Chondrocyte (in vitro differentiated cells): ENCODE measurements around the gene THBS1. TPM values are rescaled to one million over a fixed set of nuclear protein-coding genes. Genes with fewer than 3 reads are reported as not detected.

Source experiments
- DNase-seq: peaks from one replicate; pipeline ENCODE4 v3.0.0; 2021; ENCODE audit warnings: mixed read lengths, low spot score
- H3K27ac Mint-ChIP-seq: one replicate; pipeline ENCODE4 v1.8.0; 2021; ENCODE audit warnings: mild to moderate bottlenecking, moderate library complexity, mixed read lengths; ENCODE audit not compliant: unreplicated experiment
- H3K27me3 Mint-ChIP-seq: 2 replicates; pipeline ENCODE4 v1.8.0; 2021; ENCODE audit warnings: low read depth, mixed read lengths
- H3K36me3 Mint-ChIP-seq: 2 replicates; pipeline ENCODE4 v1.8.0; 2021; ENCODE audit warnings: low read depth, mixed read lengths
- H3K4me1 Mint-ChIP-seq: 2 replicates; pipeline ENCODE4 v1.8.0; 2021; ENCODE audit warnings: low read depth, mild to moderate bottlenecking, mixed read lengths
- H3K4me3 Mint-ChIP-seq: one replicate; pipeline ENCODE4 v1.8.0; 2021; ENCODE audit warnings: mild to moderate bottlenecking, moderate library complexity, mixed read lengths; ENCODE audit not compliant: unreplicated experiment
- H3K9me3 Mint-ChIP-seq: 2 replicates; pipeline ENCODE4 v1.8.0; 2021; ENCODE audit warnings: low read depth, mixed read lengths
- total RNA-seq: library from RNA; stranded (reverse); gene quantifications from 3 replicates; pipeline ENCODE4 v1.2.1, GENCODE V29; 2021
- TF ChIP-seq, protein P1 (sequence below): fragments of 200-600 bp; sonication (generic); IDR thresholded peaks from 2 replicates; pipeline ENCODE4 v1.5.0; 2021; ENCODE audit warnings: antibody characterized with exemption, mild to moderate bottlenecking, moderate library complexity

The THBS1 gene
- total RNA-seq, 1 donor from 2014 or later: 2,361 TPM

DNA sequence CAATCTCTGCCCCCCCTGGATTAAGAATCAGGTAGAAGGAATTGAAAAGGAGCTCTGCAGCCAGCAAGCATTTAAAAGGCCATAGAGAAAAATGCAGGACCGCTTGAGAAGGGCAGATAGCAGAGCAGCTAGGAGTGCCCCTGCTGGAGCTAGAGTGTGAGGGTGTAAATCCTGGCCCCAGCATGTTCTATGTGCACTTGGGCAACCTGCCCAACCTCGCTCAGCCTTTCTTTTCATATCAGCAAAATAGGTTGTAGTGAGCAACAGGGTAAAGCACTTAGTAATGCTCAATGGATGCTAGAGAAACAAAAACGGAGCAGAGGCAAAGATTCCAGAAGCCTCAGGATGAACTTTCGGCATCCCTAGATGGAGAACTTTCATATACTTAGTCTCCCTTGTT is 25.0 kb upstream of the THBS1 start:
- H3K4me1 Mint-ChIP-seq: no peaks in the 10 kb centered on the region
- no peak overlapping the region for H3K27ac Mint-ChIP-seq
- H3K4me3 Mint-ChIP-seq: no peak overlapping the region
- TF ChIP-seq, protein P1, sequence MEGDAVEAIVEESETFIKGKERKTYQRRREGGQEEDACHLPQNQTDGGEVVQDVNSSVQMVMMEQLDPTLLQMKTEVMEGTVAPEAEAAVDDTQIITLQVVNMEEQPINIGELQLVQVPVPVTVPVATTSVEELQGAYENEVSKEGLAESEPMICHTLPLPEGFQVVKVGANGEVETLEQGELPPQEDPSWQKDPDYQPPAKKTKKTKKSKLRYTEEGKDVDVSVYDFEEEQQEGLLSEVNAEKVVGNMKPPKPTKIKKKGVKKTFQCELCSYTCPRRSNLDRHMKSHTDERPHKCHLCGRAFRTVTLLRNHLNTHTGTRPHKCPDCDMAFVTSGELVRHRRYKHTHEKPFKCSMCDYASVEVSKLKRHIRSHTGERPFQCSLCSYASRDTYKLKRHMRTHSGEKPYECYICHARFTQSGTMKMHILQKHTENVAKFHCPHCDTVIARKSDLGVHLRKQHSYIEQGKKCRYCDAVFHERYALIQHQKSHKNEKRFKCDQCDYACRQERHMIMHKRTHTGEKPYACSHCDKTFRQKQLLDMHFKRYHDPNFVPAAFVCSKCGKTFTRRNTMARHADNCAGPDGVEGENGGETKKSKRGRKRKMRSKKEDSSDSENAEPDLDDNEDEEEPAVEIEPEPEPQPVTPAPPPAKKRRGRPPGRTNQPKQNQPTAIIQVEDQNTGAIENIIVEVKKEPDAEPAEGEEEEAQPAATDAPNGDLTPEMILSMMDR: no peak
- H3K9me3 Mint-ChIP-seq: no peaks in the 10 kb centered on the region
- DNase-seq: no peak
- H3K27me3 Mint-ChIP-seq: no peaks in the 10 kb centered on the region
- H3K36me3 Mint-ChIP-seq: no peaks in the 10 kb centered on the region

DNA sequence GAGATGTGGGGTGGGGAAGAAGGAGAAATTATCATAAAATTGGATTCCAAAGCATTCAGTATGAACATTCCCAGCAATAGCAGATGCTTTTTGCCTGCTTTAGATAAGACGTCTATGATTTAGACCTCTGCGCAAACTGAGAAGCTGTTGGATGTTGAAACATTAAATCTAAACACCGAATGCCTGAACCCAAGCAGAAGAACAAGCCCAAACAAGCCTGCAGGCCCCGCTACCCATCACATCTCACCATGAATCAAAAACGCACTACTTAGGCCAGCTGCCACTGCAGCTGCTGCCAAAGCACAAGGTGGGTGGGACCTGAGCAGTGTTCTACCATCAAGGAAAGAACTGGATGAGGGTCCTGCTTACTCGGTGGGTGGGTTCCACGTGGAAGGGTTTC is 24.4 kb upstream of the THBS1 start:
- no peaks in the 10 kb centered on the region for H3K4me1 Mint-ChIP-seq
- no peak for DNase-seq
- no peaks in the 10 kb centered on the region for H3K9me3 Mint-ChIP-seq
- H3K27ac Mint-ChIP-seq: no peak overlapping the region
- no peaks in the 10 kb centered on the region for H3K36me3 Mint-ChIP-seq
- H3K4me3 Mint-ChIP-seq: no peak overlapping the region
- no peaks in the 10 kb centered on the region for H3K27me3 Mint-ChIP-seq
- TF ChIP-seq, protein P1: no peak

DNA sequence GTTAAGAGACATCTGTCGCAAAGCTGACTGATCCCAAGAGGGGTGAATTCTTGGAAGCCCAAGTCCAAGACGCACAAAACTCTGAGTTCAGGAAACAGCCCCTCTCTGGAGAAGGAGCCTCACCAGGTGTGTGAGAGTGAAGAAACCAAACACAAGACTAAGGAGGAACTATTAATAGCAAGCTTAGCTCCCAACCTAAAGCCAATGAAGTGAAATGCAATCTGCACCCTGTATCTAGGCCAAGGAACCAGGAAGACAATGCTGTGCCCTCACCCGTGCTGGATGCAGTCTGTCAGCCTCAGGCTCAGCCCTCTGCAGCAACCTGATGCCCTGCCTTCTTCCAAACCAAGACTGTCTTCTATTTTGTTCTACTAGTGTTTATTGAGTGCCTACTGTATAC is 22.5 kb upstream of the THBS1 start:
- H3K4me3 Mint-ChIP-seq: no peak overlapping the region
- H3K27ac Mint-ChIP-seq: no peak overlapping the region
- H3K4me1 Mint-ChIP-seq: no peaks in the 10 kb centered on the region
- no peaks in the 10 kb centered on the region for H3K36me3 Mint-ChIP-seq
- H3K9me3 Mint-ChIP-seq: no peaks in the 10 kb centered on the region
- DNase-seq: no peak
- no peaks in the 10 kb centered on the region for H3K27me3 Mint-ChIP-seq
- TF ChIP-seq, protein P1: no peak

DNA sequence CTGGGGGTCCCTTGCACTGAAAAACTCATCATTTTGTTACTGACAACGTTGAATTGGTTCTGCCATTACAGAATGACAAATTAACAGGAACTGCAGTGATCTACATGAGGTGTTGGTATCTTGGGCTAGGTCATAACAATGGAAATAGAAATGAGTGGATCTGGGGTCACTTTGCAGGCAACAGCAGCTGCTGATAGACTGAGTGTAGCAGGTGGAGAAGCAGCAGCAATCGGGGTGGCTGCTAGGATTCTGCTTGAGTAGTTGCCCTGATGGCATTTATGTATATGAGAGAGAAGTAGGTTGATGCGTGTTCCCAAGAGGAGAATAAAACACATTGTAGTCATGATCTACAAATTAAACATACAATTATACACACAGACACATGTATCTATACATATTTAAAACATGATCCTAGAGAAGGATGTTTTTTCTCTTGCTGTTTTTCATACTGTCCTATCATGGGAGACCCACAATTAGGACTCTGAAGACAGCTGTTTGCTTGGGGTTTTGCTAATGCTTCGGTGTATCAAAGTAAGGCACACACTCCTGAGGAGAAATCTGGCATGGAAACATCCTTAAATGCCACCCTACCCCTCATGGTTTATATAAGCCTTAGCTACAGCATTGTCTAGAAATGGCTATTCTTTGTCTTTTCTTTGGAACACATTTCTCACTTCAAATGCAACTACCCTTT is 15.8 kb upstream of the THBS1 start:
- H3K27me3 Mint-ChIP-seq: no peaks in the 10 kb centered on the region
- H3K4me1 Mint-ChIP-seq: no peaks in the 10 kb centered on the region
- no peaks in the 10 kb centered on the region for H3K9me3 Mint-ChIP-seq
- DNase-seq: no peak
- no peak overlapping the region for H3K4me3 Mint-ChIP-seq
- H3K36me3 Mint-ChIP-seq: no peaks in the 10 kb centered on the region
- TF ChIP-seq, protein P1: no peak
- no peak overlapping the region for H3K27ac Mint-ChIP-seq

DNA sequence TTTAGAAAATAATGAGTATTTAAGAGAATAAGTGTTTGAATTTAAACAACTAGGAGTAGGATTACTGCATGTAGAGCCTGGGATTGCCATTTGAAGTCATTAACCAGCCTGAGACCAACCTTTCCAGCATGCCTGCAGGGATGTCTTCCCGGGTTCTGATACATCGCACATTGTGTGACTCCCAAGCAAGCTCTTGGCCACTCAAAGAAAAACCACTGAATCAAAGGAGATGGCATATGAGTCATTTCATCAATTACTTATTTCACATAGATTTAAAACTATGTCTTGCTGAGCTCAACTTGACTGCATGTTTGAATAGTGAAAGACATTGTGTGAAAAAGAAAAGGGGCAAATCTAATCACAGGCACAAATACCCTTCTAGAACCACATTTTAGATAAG is 15.0 kb upstream of the THBS1 start:
- H3K4me1 Mint-ChIP-seq: no peaks in the 10 kb centered on the region
- no peak overlapping the region for H3K27ac Mint-ChIP-seq
- H3K27me3 Mint-ChIP-seq: no peaks in the 10 kb centered on the region
- no peak for DNase-seq
- H3K36me3 Mint-ChIP-seq: no peaks in the 10 kb centered on the region
- TF ChIP-seq, protein P1: no peak
- H3K4me3 Mint-ChIP-seq: no peak overlapping the region
- no peaks in the 10 kb centered on the region for H3K9me3 Mint-ChIP-seq
